ENCODE measurements around the gene MED26. TPM values are rescaled to one million over a fixed set of nuclear protein-coding genes. Genes with fewer than 3 reads are reported as not detected.
A peak's percentile ranks its signal among the peaks of the same experiment; 100 is the strongest.

The MED26 gene
- total and polyA plus RNA-seq, 5 donors, result 4.5 to 6.1 (median 5.4) TPM

- H3K27ac ChIP-seq (ENCODE audit: low read length), result peak overlapping the region; percentile 16
- intact Hi-C loops (cut with DNase I), result no loop called here
Measured at GRCh38 chr19:16601378-16602052, 26.5 kb downstream of the MED26 start.

GRCh38 chr19:16600824-16601223, 27.2 kb downstream of the MED26 start:
- no peaks in the 10 kb centered on the region for H3K27me3 ChIP-seq (ENCODE audit: control insufficient read depth, insufficient read depth)
- WGBS, result 88% methylated on average over 5 of the region's 5 CpGs
- intact Hi-C loops (cut with DNase I), result no loop called here
- H3K4me1 ChIP-seq (ENCODE audit: control insufficient read depth, insufficient read depth, low read length), result peaks cover 22% of the 10 kb centered on the region
- no peak overlapping the region for H3K4me3 ChIP-seq (ENCODE audit: low read length)
- ATAC-seq (no peak), DNase-seq (no peak)
- no peaks in the 10 kb centered on the region for H3K9me3 ChIP-seq (ENCODE audit: control insufficient read depth, low read length)
- H3K27ac ChIP-seq (ENCODE audit: low read length), result no peak overlapping the region

More at GRCh38 chr19:16601378-16602052, 26.5 kb downstream of the MED26 start:
- 71% methylated on average over 20 of the region's 20 CpGs for WGBS
- peak in 1 of 3 donors; percentile 72 for DNase-seq
- Histone ChIP-seq H3K4me1 (ENCODE audit: control insufficient read depth, insufficient read depth, low read length) (peaks cover 21% of the 10 kb centered on the region), H3K27me3 (ENCODE audit: control insufficient read depth, insufficient read depth) (no peaks in the 10 kb centered on the region), H3K9me3 (ENCODE audit: control insufficient read depth, low read length) (no peaks in the 10 kb centered on the region), H3K4me3 (ENCODE audit: low read length) (no peak overlapping the region)
- ATAC-seq, result peak; percentile 29 to 40

- 91% methylated on average over 6 of the region's 6 CpGs for WGBS
- intact Hi-C loops (cut with DNase I), result no loop called here
- ATAC-seq (no peak), DNase-seq (no peak)
- Histone ChIP-seq H3K9me3 (ENCODE audit: control insufficient read depth, low read length) (no peaks in the 10 kb centered on the region), H3K27ac (ENCODE audit: low read length) (no peak overlapping the region), H3K4me3 (ENCODE audit: low read length) (no peak overlapping the region), H3K4me1 (ENCODE audit: control insufficient read depth, insufficient read depth, low read length) (peaks cover 16% of the 10 kb centered on the region), H3K27me3 (ENCODE audit: control insufficient read depth, insufficient read depth) (no peaks in the 10 kb centered on the region)
Measured at GRCh38 chr19:16599655-16600346, 28.2 kb downstream of the MED26 start.

- Histone ChIP-seq H3K4me1 (ENCODE audit: control insufficient read depth, insufficient read depth, low read length) (peaks cover 14% of the 10 kb centered on the region), H3K27ac (ENCODE audit: low read length) (no peak overlapping the region), H3K9me3 (ENCODE audit: control insufficient read depth, low read length) (no peaks in the 10 kb centered on the region), H3K4me3 (ENCODE audit: low read length) (no peak overlapping the region), H3K27me3 (ENCODE audit: control insufficient read depth, insufficient read depth) (no peaks in the 10 kb centered on the region)
- WGBS, result 45% methylated on average over 4 of the region's 4 CpGs
- DNase-seq (no peak), ATAC-seq (no peak)
- intact Hi-C loops (cut with DNase I), result no loop called here
Measured at GRCh38 chr19:16598848-16599247, 29.2 kb downstream of the MED26 start.

GRCh38 chr19:16596399-16596798, 31.6 kb downstream of the MED26 start:
- H3K4me1 ChIP-seq (ENCODE audit: control insufficient read depth, insufficient read depth, low read length), result peaks cover 16% of the 10 kb centered on the region
- ATAC-seq (no peak), DNase-seq (no peak)
- 95% methylated on average over 9 of the region's 9 CpGs for WGBS
- H3K4me3 ChIP-seq (ENCODE audit: low read length), result no peak overlapping the region
- no peaks in the 10 kb centered on the region for H3K9me3 ChIP-seq (ENCODE audit: control insufficient read depth, low read length)
- no peak overlapping the region for H3K27ac ChIP-seq (ENCODE audit: low read length)
- no peaks in the 10 kb centered on the region for H3K27me3 ChIP-seq (ENCODE audit: control insufficient read depth, insufficient read depth)
- intact Hi-C loops (cut with DNase I), result no loop called here

GRCh38 chr19:16595097-16595496, 32.9 kb downstream of the MED26 start:
- intact Hi-C loops (cut with DNase I), result no loop called here
- no peaks in the 10 kb centered on the region for H3K9me3 ChIP-seq (ENCODE audit: control insufficient read depth, low read length)
- no peaks in the 10 kb centered on the region for H3K27me3 ChIP-seq (ENCODE audit: control insufficient read depth, insufficient read depth)
- no peak for DNase-seq
- peaks cover 15% of the 10 kb centered on the region for H3K4me1 ChIP-seq (ENCODE audit: control insufficient read depth, insufficient read depth, low read length)
- no peak overlapping the region for H3K27ac ChIP-seq (ENCODE audit: low read length)
- H3K4me3 ChIP-seq (ENCODE audit: low read length), result no peak overlapping the region
- WGBS, result 90% methylated on average over 8 of the region's 8 CpGs
- ATAC-seq, result no peak

GRCh38 chr19:16594681-16595091, 33.3 kb downstream of the MED26 start:
- 76% methylated on average over 5 of the region's 5 CpGs for WGBS
- Histone ChIP-seq H3K27me3 (ENCODE audit: control insufficient read depth, insufficient read depth) (no peaks in the 10 kb centered on the region), H3K9me3 (ENCODE audit: control insufficient read depth, low read length) (no peaks in the 10 kb centered on the region), H3K4me1 (ENCODE audit: control insufficient read depth, insufficient read depth, low read length) (peaks cover 16% of the 10 kb centered on the region), H3K27ac (ENCODE audit: low read length) (no peak overlapping the region), H3K4me3 (ENCODE audit: low read length) (no peak overlapping the region)
- DNase-seq (no peak), ATAC-seq (no peak)
- intact Hi-C loops (cut with DNase I), result no loop called here

GRCh38 chr19:16594131-16594586, 33.8 kb downstream of the MED26 start:
- no peak for DNase-seq
- ATAC-seq, result no peak
- intact Hi-C loops (cut with DNase I), result no loop called here
- Histone ChIP-seq H3K4me3 (ENCODE audit: low read length) (no peak overlapping the region), H3K27me3 (ENCODE audit: control insufficient read depth, insufficient read depth) (no peaks in the 10 kb centered on the region), H3K27ac (ENCODE audit: low read length) (no peak overlapping the region), H3K9me3 (ENCODE audit: control insufficient read depth, low read length) (no peaks in the 10 kb centered on the region), H3K4me1 (ENCODE audit: control insufficient read depth, insufficient read depth, low read length) (peaks cover 17% of the 10 kb centered on the region)
- WGBS, result 63% methylated on average over 10 of the region's 10 CpGs

GRCh38 chr19:16593181-16593580, 34.8 kb downstream of the MED26 start:
- H3K4me1 ChIP-seq (ENCODE audit: control insufficient read depth, insufficient read depth, low read length), result peaks cover 27% of the 10 kb centered on the region
- no peak overlapping the region for H3K4me3 ChIP-seq (ENCODE audit: low read length)
- H3K27me3 ChIP-seq (ENCODE audit: control insufficient read depth, insufficient read depth), result no peaks in the 10 kb centered on the region
- no peak overlapping the region for H3K27ac ChIP-seq (ENCODE audit: low read length)
- no peaks in the 10 kb centered on the region for H3K9me3 ChIP-seq (ENCODE audit: control insufficient read depth, low read length)
- intact Hi-C loops (cut with DNase I), result no loop called here
- DNase-seq (no peak), ATAC-seq (no peak)
- 98% methylated on average over 4 of the region's 4 CpGs for WGBS

GRCh38 chr19:16591803-16592556, 36.0 kb downstream of the MED26 start:
- intact Hi-C loops (cut with DNase I), result no loop called here
- WGBS, result 70% methylated on average over 10 of the region's 10 CpGs
- no peak for ATAC-seq

More at GRCh38 chr19:16591803-16592556, 36.0 kb downstream of the MED26 start:
- Histone ChIP-seq H3K27ac (ENCODE audit: low read length) (no peak overlapping the region), H3K9me3 (ENCODE audit: control insufficient read depth, low read length) (no peaks in the 10 kb centered on the region), H3K4me1 (ENCODE audit: control insufficient read depth, insufficient read depth, low read length) (peaks cover 35% of the 10 kb centered on the region), H3K27me3 (ENCODE audit: control insufficient read depth, insufficient read depth) (no peaks in the 10 kb centered on the region), H3K4me3 (ENCODE audit: low read length) (no peak overlapping the region)
- no peak for DNase-seq
